Measurements from ENCODE around the gene MARCO. TPM values are rescaled to one million over a fixed set of nuclear protein-coding genes. Genes with fewer than 3 reads are reported as not detected.

MARCO gene
- polyA plus RNA-seq, 1 donor (not counting 4 experiments of a cell fraction or from before 2014, with no cell fraction given) = 0.13 TPM

DNA sequence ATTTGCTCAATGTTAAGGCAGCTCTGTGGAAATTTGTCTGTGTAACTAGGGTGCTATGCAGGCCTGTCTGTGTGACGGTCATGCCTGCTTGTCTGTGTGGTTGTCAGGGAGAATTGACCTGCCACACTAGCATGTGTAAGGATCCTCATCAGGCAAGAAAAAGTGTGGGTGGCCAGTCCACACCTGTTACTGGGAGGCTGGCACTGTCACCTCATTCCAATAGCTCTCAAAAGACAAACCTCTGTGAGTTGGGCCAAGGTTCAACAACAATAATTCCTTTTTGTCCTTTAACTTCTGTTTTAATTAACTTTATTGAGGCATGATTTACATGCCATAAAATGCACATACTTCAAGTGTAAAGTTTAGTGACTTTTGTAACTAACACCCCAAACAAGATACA is 4.2 kb upstream of the MARCO start:
- Histone ChIP-seq H3K4me1 (ENCODE audit: control insufficient read depth, extremely low read depth, insufficient read depth, low read length) (no peaks in the 10 kb centered on the region), H3K9ac (ENCODE audit: control insufficient read depth, extremely low read depth, insufficient read depth, low read length) (no peak overlapping the region), H4K20me1 (ENCODE audit: control insufficient read depth, extremely low read depth, insufficient read depth, low read length) (no peaks in the 10 kb centered on the region), H3K27ac (ENCODE audit: control insufficient read depth, insufficient read depth, low read length) (no peak overlapping the region), H3K4me3 (ENCODE audit: control insufficient read depth in 2 of 3, extremely low read depth in 1 of 3, insufficient read depth in 2 of 3, low read depth in 1 of 3, low read length in 3 of 3) (no peak overlapping the region), H3K79me2 (ENCODE audit: control insufficient read depth, insufficient read depth, low read length) (no peaks in the 10 kb centered on the region), H2AFZ (ENCODE audit: control insufficient read depth, low read length) (no peak overlapping the region), H3K36me3 (ENCODE audit: control insufficient read depth in 2 of 2, extremely low read depth in 1 of 2, insufficient read depth in 2 of 2, low read length in 2 of 2) (no peaks in the 10 kb centered on the region), H3K9me3 (ENCODE audit: control insufficient read depth, low read depth, low read length) (no peaks in the 10 kb centered on the region), H3K4me2 (ENCODE audit: control insufficient read depth, extremely low read depth, insufficient read depth, low read depth, low read length) (no peak overlapping the region), H3K27me3 (ENCODE audit: control insufficient read depth, extremely low read depth, insufficient read depth, low read length) (peaks cover 12% of the 10 kb centered on the region), H3K9me1 (ENCODE audit: control insufficient read depth, extremely low read depth, insufficient read depth, low read length) (no peaks in the 10 kb centered on the region)
- DNase-seq (ENCODE audit: low read depth, low spot score) (no peak), FAIRE-seq (no peak)
- no peak for TF ChIP-seq EZH2 (IDR thresholded peaks at IDR 0.05; ENCODE audit: low read length)
- TF ChIP-seq, protein P1, sequence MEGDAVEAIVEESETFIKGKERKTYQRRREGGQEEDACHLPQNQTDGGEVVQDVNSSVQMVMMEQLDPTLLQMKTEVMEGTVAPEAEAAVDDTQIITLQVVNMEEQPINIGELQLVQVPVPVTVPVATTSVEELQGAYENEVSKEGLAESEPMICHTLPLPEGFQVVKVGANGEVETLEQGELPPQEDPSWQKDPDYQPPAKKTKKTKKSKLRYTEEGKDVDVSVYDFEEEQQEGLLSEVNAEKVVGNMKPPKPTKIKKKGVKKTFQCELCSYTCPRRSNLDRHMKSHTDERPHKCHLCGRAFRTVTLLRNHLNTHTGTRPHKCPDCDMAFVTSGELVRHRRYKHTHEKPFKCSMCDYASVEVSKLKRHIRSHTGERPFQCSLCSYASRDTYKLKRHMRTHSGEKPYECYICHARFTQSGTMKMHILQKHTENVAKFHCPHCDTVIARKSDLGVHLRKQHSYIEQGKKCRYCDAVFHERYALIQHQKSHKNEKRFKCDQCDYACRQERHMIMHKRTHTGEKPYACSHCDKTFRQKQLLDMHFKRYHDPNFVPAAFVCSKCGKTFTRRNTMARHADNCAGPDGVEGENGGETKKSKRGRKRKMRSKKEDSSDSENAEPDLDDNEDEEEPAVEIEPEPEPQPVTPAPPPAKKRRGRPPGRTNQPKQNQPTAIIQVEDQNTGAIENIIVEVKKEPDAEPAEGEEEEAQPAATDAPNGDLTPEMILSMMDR (optimal IDR thresholded peaks at IDR 0.05 in 1 of 3, IDR thresholded peaks at IDR 0.05 in 1 of 3, conservative IDR thresholded peaks at IDR 0.05 in 1 of 3; ENCODE audit: extremely low read depth in 1 of 3, insufficient read depth in 2 of 3, low read length in 3 of 3) = no peak
- dilution Hi-C loops (cut with MboI; ENCODE audit: extremely low pct_ligation_motif_present, low sequenced_read_pairs) = no loop called here

DNA sequence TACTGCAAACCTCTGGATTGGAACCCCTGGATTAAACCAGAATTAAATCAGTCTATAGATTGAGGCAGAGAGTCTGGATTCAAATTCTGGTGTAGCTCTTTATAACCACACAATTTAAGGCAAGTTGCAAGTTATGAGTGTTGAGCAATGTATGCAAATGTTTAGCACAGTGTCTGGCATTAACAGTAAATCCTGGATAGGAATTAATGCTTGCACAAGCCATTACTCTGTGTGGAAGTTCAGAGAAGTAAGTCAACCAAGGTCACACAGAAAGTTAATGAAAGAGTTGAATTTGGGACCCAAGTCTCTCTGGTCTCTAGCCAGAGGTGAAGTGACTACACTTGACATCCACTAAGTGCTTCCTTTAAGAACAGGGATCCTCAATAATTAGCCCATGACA is 2.0 kb upstream of the MARCO start:
- no peak for FAIRE-seq
- H3K4me3 ChIP-seq (ENCODE audit: control insufficient read depth in 2 of 3, extremely low read depth in 1 of 3, insufficient read depth in 2 of 3, low read depth in 1 of 3, low read length in 3 of 3) = no peak overlapping the region
- peaks cover 20% of the 10 kb centered on the region for H3K27me3 ChIP-seq (ENCODE audit: control insufficient read depth, extremely low read depth, insufficient read depth, low read length)
- no peak for DNase-seq (ENCODE audit: low read depth, low spot score)
- no peak overlapping the region for H3K4me2 ChIP-seq (ENCODE audit: control insufficient read depth, extremely low read depth, insufficient read depth, low read depth, low read length)
- H3K9me3 ChIP-seq (ENCODE audit: control insufficient read depth, low read depth, low read length) = no peaks in the 10 kb centered on the region
- no peaks in the 10 kb centered on the region for H4K20me1 ChIP-seq (ENCODE audit: control insufficient read depth, extremely low read depth, insufficient read depth, low read length)
- no peaks in the 10 kb centered on the region for H3K9me1 ChIP-seq (ENCODE audit: control insufficient read depth, extremely low read depth, insufficient read depth, low read length)
- H3K36me3 ChIP-seq (ENCODE audit: control insufficient read depth in 2 of 2, extremely low read depth in 1 of 2, insufficient read depth in 2 of 2, low read length in 2 of 2) = no peaks in the 10 kb centered on the region
- dilution Hi-C loops (cut with MboI; ENCODE audit: extremely low pct_ligation_motif_present, low sequenced_read_pairs) = no loop called here
- no peaks in the 10 kb centered on the region for H3K4me1 ChIP-seq (ENCODE audit: control insufficient read depth, extremely low read depth, insufficient read depth, low read length)
- TF ChIP-seq, protein P1 (optimal IDR thresholded peaks at IDR 0.05 in 1 of 3, IDR thresholded peaks at IDR 0.05 in 1 of 3, conservative IDR thresholded peaks at IDR 0.05 in 1 of 3; ENCODE audit: extremely low read depth in 1 of 3, insufficient read depth in 2 of 3, low read length in 3 of 3) = no peak
- no peak for TF ChIP-seq EZH2 (IDR thresholded peaks at IDR 0.05; ENCODE audit: low read length)
- H3K9ac ChIP-seq (ENCODE audit: control insufficient read depth, extremely low read depth, insufficient read depth, low read length) = no peak overlapping the region
- H2AFZ ChIP-seq (ENCODE audit: control insufficient read depth, low read length) = no peak overlapping the region
- H3K27ac ChIP-seq (ENCODE audit: control insufficient read depth, insufficient read depth, low read length) = no peak overlapping the region
- H3K79me2 ChIP-seq (ENCODE audit: control insufficient read depth, insufficient read depth, low read length) = no peaks in the 10 kb centered on the region

Measured in keratinocyte (primary cell).